NCI-H1105 treated with DMSO at 0.1 percent for 48 hours (cell line): Measurements from ENCODE around the gene DAB1.

ENCODE experiments used
- DNase-seq: peaks from one replicate; lab custom pipeline; 2025; lab: John Stamatoyannopoulos, UW

Gene DAB1

DNA sequence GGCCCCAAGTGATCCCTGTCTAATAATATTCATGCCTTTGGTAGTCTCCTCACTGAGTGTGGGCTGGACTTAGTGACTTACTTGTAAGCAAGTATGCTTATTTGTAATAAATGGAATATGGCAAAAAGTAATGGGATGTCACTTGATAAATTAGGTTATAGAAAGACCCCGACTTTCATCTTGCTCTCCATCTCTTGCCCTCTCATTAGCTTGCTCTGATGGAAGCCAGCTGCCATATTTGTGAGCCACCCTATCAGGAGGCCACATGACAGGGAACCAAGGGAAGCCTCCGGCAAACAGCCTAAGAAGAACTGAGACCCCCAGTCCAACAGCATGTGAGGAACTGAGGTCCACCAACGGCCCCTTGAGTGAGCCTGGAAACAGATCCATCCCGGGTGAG is 107.0 kb downstream of the DAB1 start:
- DNase-seq = no peak

DNA sequence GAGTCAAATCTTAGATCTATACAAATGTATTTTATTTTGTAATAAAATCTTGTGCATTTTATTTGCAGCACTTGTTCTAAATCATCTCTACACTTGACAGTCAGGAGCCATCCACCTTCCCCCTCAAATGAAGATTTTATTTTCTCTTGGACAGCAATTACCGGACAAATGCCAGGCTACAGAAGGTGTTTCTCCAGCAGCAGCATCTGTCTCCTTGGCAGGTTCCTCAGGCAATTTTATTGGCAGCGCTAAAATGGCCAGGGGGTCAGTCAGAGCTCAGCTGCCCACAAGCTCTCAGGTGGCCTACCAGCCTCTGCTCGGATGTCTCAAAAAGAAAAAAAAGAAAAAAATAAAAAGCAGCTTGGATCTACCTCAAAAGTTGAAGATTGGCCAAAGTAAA is 107.6 kb downstream of the DAB1 start:
- DNase-seq = no peak

DNA sequence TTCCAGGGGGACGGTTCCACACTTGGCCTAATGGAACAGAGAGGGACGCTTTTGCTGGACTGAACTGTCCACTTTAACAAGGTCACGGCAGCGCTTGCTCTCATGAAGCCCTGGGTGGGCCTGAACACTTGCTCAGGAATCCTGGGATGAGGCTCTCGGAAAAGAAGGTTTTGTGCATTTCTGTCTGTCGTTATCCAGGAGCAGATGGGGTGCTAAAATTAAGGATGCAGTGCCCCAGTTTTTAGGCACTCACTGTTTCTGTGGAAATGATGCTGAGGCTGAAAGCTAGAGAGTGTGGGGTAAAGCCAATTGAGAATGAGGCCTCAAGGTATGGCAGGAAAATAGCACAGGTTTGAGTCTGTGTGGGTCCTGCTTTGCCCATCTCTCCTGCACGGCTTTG is 111.0 kb downstream of the DAB1 start:
- no peak for DNase-seq

DNA sequence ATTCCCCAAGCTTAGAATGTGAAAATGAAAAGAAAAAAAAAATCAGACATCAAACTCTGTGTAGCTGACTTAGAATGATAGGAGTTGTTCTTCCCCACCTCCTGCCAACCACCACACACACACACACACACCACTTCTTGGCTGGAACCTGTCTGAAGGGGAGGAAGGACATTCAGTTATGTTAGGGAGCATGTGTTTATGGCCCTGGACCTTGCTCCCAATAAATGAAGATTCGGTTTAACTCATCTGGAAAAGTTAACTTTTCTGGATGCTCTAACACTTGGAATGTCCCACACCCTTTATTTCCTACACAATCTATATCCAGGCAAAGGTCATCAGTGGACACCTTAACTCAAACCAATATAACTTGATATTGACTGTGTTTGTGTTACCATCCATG is 112.4 kb downstream of the DAB1 start:
- DNase-seq = no peak

DNA sequence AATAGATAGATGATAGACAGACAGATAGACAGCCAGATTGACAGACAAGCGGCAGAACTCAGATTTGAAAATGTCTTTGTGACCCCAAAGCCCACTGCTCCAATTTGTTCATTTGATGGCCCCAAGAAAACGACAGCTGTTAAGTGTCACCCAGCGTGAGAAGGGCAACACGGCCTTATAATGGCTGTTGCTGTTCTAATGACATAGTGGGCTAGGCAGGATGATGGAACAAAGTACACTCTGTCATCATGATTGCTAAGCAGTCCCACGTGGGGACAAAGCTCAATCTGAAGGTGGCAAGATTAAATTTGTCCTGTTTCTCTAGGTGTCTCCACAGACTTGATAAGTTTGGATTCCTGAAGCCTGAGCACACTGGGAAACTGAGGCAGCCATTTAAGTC is 112.9 kb downstream of the DAB1 start:
- DNase-seq = no peak

DNA sequence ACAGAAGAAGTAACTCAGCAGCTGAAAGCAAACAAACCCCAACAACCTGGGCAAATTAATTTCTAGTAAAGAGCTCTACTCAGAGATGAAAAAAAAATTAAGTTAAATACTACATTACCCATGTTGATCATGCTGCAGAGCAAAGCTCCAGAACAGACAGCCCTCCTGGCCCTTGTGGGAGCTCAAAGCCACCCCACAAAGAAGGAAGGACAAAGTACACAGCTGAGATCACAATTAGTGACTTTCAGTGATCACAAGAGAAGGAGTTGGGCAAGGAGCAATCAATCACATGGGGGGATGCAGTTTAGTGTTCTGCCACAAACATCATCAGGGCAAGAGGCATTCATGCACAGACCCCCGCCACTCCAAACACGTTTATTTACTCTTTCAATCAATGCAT is 114.2 kb downstream of the DAB1 start:
- no peak for DNase-seq

DNA sequence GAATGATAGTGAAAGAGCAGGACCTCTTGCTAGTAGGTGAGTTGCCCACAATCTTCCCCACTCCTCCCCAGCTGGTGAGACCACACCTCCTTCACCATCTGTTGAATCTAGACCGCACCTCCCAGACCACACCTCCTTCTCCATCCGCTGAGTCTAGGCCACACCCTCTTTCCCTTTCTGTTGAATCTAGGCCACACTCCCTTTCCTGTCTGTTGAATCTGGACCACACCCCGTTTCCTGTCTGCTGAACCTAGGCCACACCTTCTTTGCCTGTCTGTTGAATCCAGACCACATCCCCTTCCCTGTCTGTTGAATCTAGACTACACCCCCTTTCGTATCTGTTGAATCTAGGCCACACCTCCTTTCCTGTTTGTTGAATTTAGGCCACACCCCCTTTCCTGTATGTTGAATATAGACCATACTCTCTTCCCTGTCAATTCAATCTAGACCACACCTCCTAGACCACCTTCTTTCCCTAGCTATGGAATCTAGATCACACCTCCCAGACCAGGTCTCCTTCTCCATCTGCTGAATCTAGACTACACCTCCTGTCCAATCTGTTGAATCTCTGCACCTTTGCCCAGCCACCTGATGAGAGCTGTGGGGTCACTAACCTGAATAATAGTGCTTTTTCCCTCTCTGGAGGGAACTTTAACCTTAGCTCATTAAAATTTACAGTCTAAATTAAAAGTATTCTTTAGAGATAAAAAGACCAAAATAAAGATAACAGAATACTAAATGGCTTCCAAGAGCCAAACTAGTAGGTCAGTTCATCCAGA is 116.3 kb downstream of the DAB1 start:
- no peak for DNase-seq

DNA sequence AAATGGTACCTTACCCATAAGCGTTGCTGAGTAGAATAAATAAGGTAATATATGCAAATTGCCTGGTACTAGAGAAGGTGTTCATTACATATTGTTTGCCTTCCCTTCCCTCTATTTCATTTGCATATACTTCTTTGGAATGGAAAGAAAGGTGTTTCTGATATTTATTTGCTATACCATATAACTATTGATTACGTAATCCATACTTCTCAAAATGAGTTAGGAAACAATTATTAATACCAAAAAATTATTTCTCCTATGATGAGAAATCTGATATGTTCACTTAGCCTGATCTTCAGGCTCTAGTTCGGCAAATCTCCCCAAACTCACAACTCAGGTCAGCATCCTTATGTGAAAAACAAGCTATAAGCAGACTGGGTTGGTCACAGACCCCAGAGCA is 119.3 kb downstream of the DAB1 start:
- DNase-seq = no peak

DNA sequence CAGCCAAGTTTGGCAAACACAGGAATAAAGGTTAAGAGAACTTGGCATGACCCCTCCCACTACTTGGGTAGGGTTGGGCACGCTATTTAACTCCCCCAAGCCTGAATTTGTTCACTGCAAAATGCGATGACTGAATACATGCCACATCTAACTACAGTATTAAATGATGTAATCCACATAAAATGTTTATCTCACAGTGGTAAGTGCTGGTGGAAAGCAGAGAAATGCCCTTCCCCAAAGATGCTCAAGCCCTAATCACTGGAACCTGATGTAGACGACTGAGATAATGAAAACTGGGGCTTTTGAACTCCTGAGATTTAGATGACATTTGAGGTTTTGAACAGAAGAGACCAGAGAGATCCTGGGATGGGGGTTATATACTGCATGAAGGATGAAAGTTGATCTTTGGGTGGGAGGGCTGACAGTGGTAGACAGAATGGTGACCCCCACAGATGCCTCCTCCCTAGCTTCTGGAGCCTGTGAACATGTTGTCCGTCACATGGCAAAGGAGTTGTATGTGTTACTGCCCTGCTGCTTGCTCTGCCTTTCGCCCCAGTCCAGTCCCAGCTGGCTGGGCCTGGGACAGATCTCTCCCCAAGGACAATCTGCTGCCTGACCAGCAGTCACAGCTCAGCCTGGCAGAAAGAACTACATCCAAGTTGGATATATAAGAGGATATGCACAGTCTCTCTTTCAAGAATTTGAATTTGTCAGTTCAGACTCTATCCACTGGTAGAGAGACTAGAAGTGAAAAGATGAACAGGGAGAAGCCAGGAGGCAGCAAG is 120.9 kb downstream of the DAB1 start:
- DNase-seq = no peak

DNA sequence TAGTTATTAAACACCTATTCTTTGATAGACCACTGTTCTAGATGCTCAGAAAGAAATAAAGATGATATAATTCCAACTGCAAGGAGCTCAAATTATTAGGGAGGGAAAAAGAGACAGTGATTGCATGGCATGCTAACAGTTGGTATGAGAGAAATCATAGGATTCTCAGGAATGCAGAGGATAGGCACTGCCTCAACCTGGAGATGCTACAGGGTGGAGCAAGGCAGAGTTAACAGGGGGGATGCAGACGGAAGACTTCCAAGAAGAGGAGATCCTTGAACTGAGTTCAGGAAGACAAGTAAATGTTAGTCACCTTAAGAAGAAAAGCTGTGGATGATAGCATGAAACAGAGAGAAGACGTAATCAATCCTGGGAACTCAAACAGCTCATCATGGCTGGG is 123.7 kb downstream of the DAB1 start:
- no peak for DNase-seq

DNA sequence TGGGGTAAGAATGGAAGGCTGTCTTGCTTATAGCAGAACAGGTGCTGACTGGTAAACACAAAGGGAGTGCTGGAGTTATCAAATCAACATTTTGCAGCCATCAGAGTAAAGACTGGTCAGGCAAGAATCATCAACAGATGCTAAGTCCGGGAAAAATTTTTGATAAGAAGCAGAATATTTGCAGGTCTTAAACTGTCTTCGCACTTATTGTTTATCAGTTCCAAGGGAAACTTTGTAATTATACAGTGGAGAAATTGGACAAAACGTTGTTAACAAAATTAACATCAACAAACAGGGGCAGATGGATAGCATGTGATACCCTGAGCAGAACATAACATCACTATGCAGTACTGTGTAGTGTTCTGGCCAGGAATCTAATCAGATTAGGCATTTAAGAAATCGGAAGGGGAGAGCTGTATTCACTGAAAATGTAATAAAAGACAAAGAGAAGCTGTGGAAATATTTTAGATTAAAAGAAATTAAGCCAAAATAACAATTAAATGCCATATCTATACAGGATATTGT is 127.1 kb downstream of the DAB1 start:
- DNase-seq = no peak

DNA sequence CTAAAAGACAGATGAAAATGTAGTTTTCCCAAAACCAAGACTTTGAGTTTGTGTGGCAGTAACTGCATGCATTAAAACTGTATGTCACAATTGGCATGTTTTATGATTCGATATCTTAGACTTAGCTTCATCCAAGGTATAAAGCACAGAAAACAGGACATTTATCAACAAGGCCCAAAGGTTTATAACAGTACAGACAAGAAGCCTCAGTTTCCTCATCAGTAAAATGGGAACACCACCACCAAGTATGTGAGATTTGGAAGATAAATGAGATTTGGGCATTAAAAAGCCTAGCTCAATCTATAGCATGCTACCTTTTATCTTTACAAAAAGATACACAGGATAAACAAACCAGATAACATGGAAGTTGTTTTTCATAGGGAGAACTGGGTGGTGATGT is 128.5 kb downstream of the DAB1 start:
- DNase-seq = no peak

DNA sequence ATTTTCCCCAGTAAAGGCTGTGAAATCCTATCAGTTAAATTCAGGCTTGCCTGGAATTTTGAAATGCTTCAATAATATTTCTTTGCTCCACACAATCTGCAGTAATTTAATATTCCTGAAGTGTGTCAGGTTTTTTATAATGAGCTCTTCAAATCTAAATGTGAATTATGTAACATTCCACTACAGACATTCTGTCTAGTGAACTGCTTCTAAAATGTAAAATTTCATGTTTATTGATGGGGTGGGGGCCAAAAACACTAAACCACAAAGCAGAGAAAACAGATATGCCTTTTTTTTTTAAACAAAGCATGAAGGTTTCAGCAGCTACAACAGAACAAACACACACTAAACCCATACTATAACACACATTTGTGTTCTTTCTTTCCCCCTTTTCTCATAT is 129.7 kb downstream of the DAB1 start:
- DNase-seq = no peak

DNA sequence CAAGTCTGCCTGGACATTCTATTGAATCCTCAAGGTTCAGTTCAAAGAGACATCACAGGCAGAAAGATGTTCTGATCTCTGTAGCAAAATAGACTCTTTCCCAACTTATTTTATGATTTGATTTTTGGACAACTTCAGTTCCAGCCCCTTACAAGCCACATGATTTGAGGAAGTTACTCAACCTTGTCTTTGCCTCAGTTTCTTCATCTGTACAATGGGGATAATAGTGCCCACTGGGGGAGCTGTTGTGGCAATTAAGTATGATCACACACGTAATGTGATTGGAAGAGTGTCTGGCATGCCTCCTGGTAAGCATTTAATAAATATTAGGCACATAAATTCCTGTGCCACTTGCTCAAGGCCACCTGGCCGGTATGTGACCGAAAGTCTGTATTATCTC is 130.6 kb downstream of the DAB1 start:
- DNase-seq = no peak

DNA sequence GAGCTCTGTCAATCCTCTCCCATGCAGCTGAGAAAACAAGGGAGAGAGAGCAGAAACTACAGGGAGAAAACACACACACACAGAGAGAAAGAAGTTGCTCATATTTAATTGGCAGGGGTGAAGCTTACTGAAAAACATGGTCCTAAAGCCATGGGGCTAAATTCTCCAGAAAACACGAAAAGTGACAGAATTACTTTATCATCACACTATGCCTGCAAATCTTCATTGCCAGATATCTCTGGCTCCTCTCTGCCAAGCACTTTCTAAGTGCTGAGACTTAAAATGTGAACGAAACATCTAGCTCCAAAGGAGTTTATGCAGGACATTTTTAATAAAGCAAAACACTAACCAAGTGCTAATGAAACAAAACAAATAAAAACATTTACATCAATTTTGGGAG is 134.1 kb downstream of the DAB1 start:
- DNase-seq = no peak

DNA sequence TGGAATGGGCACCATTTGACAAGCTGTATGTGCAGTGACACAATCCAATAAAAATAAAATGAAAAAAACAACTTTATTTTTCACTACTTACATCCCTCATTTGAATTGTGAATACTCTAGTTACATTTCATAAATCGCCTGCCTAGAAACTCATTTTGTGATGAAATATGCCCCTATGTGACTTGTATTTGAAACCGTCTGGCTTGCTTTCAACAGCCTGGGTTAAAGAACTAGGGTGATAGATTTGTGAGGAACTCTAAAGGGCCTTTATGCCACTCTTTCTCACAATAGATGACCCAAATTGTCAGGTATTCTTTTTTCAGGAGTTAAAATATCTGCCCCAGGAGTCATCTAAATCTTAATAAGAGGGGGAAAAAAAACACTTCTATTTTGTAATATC is 137.9 kb downstream of the DAB1 start:
- no peak for DNase-seq

DNA sequence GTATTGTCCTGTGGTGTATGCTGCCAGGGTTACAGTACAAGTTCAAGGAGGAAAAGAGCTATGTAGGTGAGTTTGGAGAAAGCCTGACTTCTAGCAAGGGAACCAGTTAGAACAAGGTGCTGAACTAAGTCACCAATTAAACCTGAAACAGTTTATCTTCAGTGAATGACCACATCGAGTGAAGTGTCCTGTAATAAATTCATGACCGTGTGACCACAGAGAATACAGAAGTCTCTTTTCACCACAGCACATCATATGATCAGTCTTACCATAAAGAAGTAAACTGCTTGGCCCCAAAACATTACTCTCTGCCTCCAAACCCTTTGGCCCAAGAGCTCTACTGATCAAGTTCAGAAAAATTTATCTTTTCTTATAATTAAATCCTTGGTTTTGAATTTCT is 141.4 kb downstream of the DAB1 start:
- DNase-seq = no peak

DNA sequence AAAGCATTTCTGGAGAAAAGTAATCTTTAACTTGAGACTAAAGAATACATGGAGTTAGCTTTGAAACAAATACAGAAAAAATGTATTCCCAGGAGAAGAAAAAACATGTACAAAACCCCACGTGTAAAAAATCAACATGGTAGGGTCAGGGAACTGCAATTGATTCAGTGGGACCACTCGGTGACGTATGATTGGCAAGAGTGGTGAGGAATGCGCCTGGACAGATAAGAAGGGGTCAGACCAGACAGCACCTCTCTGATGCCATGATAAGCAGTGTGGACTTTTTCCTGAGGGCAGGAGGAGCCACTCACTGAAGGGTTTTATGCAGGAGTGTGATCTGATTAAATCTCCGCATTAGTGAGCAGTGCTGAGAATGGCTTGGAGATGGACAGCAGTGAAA is 142.5 kb downstream of the DAB1 start:
- no peak for DNase-seq

DNA sequence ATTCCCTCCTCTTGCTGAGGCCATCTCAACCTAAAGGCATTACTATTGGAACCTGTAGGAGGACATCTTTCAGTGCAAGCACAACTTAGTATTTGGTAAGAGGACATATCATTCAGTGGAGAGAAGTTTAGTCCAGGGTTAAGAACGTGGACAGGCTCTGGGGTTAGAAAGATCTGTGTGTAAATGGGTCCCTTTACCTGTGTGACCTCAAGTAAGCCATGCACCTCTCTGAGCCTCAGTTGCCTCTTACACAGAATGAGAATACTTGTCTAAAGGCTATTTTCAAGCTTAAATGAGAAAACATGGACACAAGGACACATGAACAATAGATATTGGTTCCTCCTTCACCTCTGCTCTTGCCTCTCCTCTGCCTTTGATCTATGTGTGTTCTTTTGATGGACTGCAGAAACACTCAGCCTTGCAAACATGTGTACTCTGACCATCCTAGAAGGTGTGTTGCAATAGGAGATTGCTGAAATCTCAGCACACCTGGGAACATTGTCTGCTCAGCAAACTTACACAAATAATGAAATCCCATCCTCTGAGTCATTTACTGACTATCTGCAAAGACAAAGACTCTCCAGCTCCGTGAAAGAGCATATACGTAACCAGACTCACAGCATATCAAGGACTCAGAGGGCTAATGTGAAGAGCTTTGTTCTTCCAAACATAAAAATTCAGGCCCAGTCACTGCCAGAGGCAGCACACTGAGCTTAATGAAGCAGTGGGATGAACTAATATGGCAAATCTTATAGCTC is 143.8 kb downstream of the DAB1 start:
- no peak for DNase-seq

DNA sequence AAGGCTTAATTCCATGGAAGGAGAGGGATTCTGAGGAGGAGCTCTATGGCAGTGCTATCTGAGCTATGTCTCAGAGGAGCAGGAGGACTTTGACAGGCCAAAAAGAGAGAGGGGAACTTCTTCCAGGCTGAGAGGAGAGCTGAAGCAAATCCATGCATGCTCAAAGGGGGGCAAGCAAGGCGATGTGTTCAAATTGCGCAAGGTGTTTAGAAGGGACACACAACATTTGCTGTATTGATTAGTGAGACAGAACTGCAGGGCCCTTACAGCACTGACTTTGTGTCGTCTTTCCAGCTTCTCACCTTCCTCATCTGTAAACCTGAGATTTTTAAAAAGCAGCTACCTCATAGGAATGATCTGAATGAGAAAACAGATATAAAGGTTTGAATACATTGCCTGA is 145.3 kb downstream of the DAB1 start:
- DNase-seq = no peak

DNA sequence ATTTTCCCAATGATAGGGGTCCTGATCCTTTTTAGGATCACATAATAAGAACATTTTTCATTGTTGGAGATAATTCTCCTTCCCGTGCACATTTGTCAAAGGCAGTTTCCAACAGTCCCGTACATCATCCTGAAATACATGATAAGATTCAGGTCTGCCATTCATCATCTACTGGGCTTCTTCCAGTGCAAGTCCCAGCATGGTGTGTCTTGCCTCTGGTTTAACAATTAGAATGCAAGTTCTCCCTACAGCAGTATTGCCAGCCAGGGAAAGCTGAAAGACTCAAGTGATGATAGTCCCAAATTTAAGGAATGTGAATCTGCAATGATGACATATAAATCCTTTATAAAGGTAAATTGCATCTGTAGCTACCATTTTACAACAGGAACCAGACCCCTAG is 146.2 kb downstream of the DAB1 start:
- no peak for DNase-seq

DNA sequence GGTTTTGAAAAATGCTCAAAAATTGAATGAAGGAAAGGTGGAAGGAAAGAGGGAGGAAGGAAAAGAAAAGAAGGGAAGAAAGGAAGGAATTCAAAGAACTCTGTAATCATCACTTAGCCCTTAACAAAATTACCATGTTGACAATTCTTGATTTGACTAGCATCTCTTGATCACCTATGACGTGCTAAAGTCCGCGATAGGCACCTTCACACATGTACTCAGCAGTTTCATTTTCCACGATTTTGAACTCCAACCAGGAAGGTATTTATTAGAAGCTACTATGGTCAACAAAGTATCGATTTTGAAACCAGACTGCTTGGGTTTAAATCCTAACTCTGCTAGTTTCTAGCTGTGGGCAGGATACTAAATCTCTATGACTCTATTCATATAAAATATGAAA is 146.9 kb downstream of the DAB1 start:
- no peak for DNase-seq

DNA sequence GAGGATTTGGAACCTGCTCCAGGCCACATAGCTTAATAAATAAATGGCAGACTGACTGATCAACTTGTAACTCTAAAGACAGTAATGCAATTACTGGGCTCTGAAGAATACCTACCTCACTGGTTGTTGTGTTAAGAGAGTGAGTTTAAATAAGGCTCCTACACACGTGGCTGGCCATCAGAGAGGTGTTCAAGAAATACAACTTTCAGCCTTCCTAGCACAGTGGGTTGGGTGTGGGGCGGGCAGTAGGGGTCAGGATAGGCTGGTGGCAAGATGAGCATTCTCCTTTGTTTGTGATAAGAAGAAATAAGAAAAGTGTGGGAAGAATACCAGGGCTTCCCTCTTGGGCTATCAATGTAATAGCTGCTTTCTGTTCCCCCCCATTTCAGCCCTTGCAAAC is 151.3 kb downstream of the DAB1 start:
- DNase-seq = no peak
